GM18526 (cell line): ENCODE data around the gene AADACL3.

Source experiments
- POLR2A ChIP-seq: IDR thresholded peaks from 3 replicates; pipeline ENCODE4 v1.6.1; 2011; ENCODE audit not compliant: insufficient read length; ENCODE audit errors: extremely low read depth

The AADACL3 gene

DNA sequence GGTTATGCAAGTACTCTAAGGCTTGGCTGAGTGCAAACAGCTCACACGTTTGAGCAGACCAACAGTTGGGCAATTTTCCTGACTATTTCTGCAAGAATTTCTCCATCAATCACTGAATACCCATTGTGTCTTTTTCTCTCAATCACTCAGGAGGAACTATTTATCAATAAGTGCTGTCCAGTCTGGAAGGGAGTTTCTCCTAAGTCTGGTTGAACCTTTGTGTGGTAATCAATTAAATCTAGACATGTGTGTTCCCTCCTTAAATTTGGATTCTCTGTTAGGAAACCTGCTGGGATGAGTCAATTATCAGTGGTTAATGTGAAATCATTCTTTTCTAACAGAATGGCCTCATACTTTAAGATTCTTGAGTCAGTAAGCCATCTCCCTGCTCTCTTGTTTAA lies 6.8 kb upstream of the AADACL3 start:
- no peak for TF ChIP-seq POLR2A

DNA sequence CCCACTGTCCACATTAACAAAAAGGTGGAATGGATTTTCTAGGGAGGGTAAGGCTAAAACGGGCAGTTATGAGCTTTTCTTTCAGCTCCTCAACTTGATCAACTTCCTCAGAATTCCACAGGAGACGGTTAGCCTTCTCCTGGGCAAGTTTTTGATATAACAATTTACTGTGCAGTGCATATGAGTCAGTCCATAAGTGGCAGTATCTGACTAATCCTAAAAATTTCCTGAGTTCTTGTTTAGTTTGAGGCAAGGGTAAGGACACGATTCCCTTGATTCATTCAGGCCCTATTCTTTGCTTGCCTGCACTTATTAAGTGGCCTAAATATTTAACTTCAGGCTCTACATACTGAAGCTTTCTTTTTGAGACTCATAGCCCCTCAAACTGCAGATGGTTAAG lies 6.2 kb upstream of the AADACL3 start:
- TF ChIP-seq POLR2A, result no peak

DNA sequence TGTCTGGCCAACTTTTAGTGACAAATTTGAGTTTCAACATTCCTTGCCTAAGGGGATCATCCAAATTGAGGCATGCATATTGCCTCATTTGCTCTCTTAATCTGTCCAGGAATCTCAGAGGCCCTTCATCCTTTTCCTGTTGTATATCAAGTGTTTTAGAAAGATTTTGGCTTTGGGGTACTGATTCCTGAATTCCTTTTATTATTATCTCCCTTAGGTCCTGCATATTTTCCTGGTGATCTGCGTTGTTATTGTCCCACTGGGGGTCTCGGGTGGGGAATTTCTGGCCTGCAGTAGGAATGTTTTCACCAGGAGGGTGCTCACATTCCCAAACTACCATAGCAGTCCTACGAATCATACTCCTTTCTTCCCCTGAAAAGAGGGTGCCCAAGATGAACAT lies 4.4 kb upstream of the AADACL3 start:
- no peak for TF ChIP-seq POLR2A

DNA sequence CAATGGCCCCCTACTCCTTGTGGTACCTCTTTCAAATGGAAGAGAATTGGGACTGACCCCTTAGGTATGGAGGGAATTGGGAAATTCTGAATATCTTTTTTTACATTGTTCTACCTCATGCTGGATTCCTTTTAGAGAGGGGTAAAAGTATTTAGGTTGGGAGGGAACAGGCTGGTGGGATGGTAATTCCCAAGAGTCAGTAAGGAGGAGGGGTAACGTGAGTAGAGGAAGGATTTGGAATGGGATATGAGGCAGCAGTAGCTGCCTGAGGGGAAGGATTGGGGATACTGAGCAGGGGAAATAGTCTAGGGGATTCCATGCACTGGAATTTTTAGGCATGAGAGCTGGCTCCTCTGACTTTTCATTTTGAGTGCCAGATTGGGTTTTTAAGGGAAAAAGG lies 3.8 kb upstream of the AADACL3 start:
- TF ChIP-seq POLR2A, result no peak

DNA sequence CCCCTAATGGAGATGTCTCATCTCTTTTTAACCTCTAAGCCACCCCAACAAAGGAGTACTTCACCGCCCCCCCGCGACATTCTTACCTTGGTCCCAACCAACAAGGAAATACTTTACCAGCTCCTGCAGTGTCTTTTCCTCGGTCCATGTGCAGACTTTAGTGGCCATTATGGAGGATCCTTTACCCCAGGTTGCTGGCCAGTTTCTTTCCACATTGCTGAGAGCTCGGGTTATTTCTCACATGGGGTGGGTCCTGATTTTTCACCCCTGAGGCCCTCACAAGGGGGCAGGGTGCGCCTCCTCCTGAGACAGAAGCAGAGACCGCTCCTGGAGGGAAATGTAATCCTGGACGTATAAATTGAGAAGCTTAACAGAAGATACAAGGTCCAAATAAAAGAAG lies 3.0 kb upstream of the AADACL3 start:
- TF ChIP-seq POLR2A, result no peak

DNA sequence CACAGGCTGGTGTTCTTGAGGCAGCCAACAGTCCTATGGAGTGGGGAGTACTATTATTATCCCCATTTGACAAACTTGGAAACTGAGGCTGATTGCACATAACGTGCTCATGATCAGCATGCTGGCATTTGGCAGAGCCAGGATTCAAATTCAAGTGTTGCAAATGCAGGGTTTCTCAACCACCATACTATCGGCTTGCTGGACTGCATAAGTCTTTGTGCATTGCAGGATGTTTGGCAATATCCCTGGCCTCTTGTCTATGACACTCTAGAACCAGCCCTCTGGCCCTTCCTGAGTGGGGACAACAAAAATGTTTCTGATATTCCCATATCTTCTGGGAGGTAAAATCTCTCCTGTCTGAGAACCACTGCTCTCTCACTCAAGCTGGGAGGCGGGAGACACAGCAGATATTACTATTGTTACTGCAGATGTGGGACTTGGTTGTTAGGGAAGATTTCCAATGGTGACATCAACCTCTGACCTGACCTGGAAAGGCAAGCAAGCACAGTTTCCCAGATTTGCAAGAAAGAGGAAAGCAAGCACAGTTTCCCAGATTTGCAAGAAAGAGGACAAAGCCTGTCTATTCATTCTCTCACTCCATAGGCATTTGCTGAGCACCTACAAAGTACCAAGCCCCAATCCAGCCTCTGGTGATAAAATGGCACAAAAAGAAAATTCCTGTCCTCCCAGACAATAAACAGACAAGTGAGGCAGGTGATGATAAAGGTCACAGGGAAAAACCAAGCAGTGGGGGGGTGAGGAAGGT lies 1.0 kb upstream of the AADACL3 start:
- TF ChIP-seq POLR2A, result no peak

DNA sequence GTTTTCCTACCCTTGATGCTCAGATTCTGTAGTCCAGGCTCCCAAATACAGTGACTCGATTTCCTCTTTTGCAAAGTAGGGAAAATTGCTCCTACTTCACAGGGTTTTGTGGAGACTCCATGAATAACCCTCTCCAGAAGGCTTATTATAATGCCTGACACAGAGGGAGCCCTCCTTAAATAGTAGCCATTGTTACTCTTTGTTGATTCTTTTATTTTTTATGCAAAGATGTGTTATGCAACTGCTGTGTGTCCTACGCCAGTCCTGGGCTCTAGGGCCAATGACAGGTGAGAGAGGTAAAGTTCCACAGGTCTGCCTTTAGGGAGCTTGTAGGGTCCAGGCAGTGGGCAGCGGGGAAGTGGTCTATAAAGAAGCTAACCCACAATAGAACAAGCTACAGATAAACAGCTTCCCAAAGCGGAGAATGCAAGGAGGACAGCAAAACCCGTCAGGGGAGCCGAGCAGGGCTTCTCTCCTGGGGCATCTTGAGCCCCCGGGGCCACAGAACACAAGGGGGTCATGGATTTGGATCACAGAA lies 1.5 kb downstream of the AADACL3 start:
- TF ChIP-seq POLR2A, result no peak

DNA sequence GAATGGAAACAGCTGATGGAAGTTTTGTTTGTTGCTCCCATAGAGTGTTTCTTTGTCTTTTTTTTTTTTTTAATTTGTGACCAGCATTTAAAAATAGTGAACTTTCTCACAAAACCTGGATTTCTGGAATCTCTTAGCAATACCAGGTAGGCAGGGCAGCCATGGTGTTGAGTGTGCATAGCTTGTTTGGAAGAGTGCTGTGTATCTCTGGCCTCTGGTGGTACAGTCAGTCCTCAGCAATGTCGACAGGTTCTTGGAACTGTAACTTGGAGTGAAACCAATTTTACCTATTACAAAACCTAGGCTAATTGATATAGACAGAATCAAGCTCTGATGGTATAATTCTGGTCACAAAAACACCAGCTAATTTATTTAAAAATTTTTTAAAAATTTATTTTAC lies 6.7 kb downstream of the AADACL3 start:
- no peak for TF ChIP-seq POLR2A

DNA sequence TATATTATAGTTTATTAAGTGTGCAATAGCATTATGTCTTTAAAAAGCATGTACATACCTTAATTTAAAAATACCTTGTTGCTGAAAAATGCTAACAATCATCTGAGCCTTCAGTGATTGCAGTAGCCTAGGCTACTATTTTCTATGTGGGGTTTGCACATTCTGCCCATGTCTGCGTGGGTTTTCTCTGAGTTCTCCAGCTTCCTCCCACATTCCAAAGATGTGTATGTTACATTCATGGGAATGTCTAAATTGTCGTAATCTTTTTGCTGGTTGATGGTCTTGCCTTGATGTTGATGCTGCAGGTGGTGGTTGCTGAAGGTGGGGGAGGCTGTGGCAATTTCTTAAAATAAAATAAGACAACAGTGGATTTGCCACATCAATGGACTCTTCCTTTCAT lies 12.5 kb downstream of the AADACL3 start:
- no peak for TF ChIP-seq POLR2A

DNA sequence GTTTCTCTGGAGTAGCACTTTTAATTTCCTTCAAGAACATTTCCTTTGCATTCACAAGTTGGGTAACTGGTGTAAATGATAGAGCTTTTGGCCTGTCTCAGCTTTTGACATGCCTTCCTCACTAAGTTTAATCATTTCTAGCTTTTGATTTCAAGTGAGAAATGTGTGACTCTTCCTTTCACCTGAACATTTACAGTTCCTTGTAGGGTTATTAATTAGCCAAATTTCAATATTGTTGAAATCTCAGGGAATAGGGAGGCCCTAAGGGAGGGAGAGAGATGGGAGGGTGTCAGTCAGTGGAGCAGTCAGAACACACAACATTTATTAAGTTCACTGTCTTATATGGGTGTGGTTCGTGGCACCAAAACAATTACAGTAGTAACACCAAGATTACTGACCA lies 14.2 kb downstream of the AADACL3 start:
- no peak for TF ChIP-seq POLR2A

DNA sequence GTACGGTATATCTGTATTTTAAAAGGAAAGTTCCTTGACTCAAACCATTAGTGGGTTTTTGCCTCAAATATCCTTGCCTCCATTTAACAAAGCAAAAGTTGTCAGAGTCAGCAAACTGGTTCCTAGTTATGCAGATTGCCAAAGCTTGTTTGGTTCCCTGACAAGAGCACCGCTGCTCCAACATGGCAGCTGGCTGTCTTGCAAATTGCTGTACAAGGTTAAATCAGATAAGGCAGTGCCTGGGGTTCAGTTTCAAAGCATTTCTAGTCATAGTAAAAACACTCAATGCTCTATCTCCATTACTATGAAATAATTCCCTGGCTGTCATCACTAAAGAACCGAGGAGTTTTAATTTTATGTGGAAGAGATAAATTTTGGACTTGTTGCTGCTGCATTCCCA lies 18.7 kb downstream of the AADACL3 start:
- TF ChIP-seq POLR2A, result no peak

DNA sequence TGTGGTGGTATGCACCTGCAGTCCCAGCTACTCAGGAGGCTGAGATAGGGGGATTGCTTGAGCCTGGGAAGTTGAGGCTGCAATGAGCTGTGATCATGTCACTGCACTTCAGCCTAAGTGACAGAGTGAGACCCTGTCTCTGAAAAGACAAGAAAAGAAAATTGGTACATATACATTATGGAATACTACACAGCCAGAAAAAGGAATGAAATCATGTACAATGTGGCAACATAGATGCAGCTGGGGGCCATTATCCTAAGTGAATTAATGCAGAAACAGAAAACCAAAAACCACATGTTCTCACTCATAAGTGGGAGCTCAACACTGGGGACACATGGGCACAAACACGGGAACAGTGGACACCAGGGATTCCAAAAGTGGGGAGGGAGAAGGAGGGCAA lies 23.0 kb downstream of the AADACL3 start:
- no peak for TF ChIP-seq POLR2A

DNA sequence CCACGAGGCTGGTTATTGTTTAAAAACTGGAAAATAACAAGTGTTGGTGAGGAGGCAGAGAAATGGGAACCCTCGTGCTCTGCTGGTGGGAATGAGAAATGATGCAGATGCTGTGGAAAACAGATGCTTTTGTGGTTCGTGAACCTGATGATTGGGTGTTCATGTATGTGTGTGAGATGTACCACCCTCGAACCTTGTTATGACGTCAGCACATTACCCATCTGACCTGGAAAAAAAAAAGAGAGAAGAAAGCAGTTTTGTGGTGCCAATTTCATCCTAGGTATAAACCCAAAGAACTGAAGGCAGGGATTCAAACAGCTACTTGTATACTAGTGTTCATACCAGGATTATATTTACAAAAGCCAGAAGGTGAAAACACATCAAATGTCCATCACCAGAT lies 23.7 kb downstream of the AADACL3 start:
- no peak for TF ChIP-seq POLR2A

DNA sequence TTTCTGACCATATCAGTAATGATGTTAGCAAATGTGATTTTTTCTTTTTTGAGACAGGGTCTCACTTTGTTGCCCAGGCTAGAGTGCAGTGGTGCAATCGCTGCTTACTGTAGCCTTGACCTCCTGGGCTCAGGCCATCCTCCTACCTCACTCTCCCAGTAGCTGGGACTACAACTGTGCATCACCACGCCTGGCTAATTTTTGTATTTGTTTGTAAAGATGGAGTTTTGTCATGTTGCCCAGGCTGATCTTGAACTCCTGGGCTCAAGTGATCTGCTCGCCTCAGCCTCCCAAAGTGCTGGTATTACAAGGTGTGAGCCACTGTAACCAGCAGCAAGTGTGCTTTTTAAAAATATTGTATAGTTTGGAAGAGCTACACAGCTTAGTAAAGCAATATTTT lies 26.0 kb downstream of the AADACL3 start:
- no peak for TF ChIP-seq POLR2A

DNA sequence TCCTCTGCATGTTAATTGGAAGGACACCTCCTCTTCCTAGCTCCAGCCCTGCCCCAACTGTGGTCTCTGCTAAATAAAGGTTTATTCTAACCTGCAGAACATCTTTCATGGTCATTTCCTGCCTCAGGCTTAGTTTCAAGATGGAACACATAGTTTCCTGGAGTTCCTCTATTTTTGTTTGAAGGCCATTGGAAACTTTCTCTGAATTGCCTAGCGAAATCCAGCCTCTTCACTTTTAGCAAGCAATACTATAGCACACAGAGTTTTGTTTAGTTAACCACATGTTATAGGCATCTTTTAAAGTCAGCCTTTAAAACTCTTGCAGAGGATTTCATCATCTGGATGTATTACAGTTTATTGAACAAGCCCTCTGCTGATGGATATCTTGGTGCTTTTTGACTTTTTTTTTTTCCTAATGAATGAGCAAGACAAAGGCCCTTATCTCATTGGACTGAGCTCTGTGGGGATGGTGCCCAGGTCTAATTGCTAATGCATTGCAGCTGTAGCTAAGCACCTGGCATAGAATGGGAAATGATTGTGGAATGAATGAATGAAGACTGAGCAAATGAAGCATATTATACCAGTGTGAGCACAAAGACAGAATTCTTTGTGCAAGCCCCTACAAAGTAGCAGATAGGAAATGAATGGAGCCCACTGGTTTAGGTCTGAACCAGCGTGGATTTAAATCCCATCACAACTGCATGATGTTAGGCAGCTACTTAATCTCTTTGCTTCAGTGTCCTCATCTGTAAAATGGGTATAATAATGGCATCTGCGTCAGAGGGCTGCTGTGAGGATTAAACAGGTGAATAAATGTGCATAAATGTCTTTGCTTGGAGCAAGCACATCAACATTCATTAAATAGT lies 29.4 kb downstream of the AADACL3 start:
- TF ChIP-seq POLR2A, result no peak

DNA sequence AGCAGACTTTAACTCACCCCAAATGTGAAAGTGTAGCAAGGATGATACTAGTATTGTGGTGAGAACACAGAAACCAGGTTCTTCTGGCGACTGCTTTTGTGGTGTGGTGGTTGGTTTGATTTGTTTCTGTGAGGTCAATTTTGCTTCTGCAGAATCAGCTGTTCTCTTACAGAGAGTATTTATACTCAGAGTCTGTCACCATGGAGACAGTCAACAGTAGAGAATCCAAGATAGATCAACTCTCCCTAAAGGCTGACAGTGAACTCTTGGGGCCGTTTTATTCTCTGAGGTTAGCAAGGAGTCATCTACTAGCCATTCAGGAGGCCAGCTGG lies 30.0 kb downstream of the AADACL3 start, which contains the start of gene CFAP107:
Gene CFAP107 (plus strand): TSS at position 209 of the 332 bp plus-strand sequence. CDS start 231 bp downstream, outside the sequence.
- no peak for TF ChIP-seq POLR2A

DNA sequence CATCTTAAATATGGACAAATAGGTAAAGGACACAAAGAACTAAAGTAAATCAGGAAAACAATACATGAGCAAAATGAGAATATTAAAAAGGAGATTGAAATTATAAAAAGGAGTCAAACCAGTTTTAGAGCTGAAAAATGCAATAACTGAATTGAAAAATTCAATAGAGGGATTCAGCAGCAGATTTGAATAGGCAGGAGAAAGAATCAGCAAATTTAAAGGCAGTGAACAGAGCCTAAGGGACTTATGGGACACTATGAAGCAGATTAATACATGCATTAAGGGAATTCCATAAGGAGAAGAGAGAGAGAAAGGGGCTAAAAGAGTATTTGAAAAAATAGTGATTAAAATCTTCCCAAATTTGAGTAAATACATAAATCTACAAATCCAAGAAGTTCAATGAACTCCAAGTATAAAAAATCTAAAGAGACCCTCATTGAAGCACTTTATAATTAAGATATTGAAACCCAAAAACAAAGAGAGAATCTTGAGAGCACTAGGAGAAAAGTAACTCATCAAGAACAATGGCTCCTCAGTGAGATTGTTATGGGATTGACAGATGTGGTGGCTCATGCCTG lies 33.0 kb downstream of the AADACL3 start:
- no peak for TF ChIP-seq POLR2A

DNA sequence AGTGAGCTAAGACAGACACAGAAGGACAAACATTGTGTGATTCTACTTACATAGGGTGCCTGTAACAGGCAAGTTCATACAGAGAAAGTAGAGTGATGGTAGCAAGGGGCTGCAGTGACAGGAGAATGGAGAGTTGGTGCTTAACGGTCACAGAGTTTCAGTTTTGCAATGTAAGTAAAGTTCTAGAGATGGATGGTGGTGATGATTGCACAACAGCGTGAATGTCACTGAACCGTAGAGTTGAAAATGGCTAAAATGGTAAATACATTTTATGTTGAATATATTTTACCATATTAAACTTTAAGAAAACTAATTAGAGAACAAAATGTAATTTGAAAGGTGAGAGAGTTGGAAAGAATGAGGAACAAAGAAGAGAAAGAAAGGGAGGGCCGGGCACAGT lies 38.8 kb downstream of the AADACL3 start:
- TF ChIP-seq POLR2A, result no peak
